Naive thymus-derived CD8-positive, alpha-beta T cell (primary cell): Measurements from ENCODE around the gene MAPK4. TPM values are rescaled to one million over a fixed set of nuclear protein-coding genes. Genes with fewer than 3 reads are reported as not detected.
"Not testable (repeated sequence)": the region's sequence is repeated elsewhere in the genome, so short reads cannot be mapped to it uniquely, and the experiment has no call there.

Source experiments
- ATAC-seq, 2 donors: fragments of 150-1000 bp; cut with Tn5 transposase in 1 of 2; sonication (Bioruptor Pico), chemical (Tn5 transposase) in 1 of 2; 1 replicate in 1 of 2; 2 replicates in 1 of 2; pipeline ENCODE4 v1.10.0; 2021; ENCODE audit warnings: mild to moderate bottlenecking in 2 of 2, moderate library complexity in 2 of 2
- POLR2A ChIA-PET: fragments of 350-600 bp; sonication (Branson Sonifier 250); formaldehyde crosslinking; loops from one replicate; lab custom pipeline; 2021; ENCODE audit warnings: antibody characterized with exemption; lab: Charles Lee
- DNase-seq, 10 donors: peaks; one replicate each; pipeline versions ENCODE4 v3.0.0 to v3.0.0-alpha.2; 2020 to 2022
- H3K27ac Mint-ChIP-seq, 10 donors: one replicate each; pipeline ENCODE4 v1.8.0; 2020 to 2022; ENCODE audit warnings: mild to moderate bottlenecking in 10 of 10, mixed read lengths in 10 of 10, moderate library complexity in 4 of 10, inconsistent platforms in 1 of 10
- H3K27me3 Mint-ChIP-seq, 5 donors: one replicate each; pipeline ENCODE4 v1.8.0; 2021 to 2022; ENCODE audit warnings: mixed read lengths in 5 of 5
- H3K36me3 Mint-ChIP-seq, 3 donors: one replicate each; pipeline ENCODE4 v1.8.0; 2020 to 2022; ENCODE audit warnings: mixed read lengths in 3 of 3, mild to moderate bottlenecking in 2 of 3, inconsistent platforms in 1 of 3
- H3K4me1 Mint-ChIP-seq, 4 donors: one replicate each; pipeline ENCODE4 v1.8.0; 2021 to 2022; ENCODE audit warnings: mixed read lengths in 4 of 4
- H3K4me3 Mint-ChIP-seq, 10 donors: one replicate each; pipeline ENCODE4 v1.8.0; 2020 to 2022; ENCODE audit warnings: mild to moderate bottlenecking in 10 of 10, mixed read lengths in 10 of 10, moderate library complexity in 6 of 10, inconsistent platforms in 1 of 10
- H3K9me3 Mint-ChIP-seq, 9 donors: one replicate each; pipeline ENCODE4 v1.8.0; 2020 to 2022; ENCODE audit warnings: mixed read lengths in 9 of 9, mild to moderate bottlenecking in 3 of 9, inconsistent platforms in 1 of 9, moderate library complexity in 1 of 9
- polyA plus RNA-seq, 3 donors: library from polyadenylated mRNA; unstranded; fragments of 300-500 nt; fragmentation: Illumina TruSeq; gene quantifications; one replicate each; pipeline ENCODE4 v1.2.3, GENCODE V29; 2021
- total RNA-seq, 8 experiments: library from RNA in 2 of 8; stranded (reverse) in 2 of 8; gene quantifications; one replicate each; pipeline ENCODE4 v1.2.3 and lab custom pipeline; 2021 to 2026

The MAPK4 gene
- total RNA-seq, result not detected
- under 1 TPM in 1 of 3 donors, not detected in 2; 0.39 TPM for polyA plus RNA-seq
- total RNA-seq (lab: John Stamatoyannopoulos, UW), result 0 to 0.08 (median 0) reads per million in 6 experiments

- Mint-ChIP-seq H3K9me3 (peaks cover 2 to 22% (median 11%) of the 10 kb centered on the region in 9 donors), H3K27me3 (peaks cover 45 to 69% (median 62%) of the 10 kb centered on the region in 5 donors), H3K27ac (peak within 1 kb of the TSS in 1 of 10 donors; percentile 20), H3K36me3 (peaks cover 0 to 28% (median 2%) of the 10 kb centered on the region in 3 donors), H3K4me1 (peaks cover 0 to 13% (median 5%) of the 10 kb centered on the region in 4 donors), H3K4me3 (peak within 1 kb of the TSS; percentile 48 to 74 (median 68))
- ATAC-seq, result peak; percentile 35 to 62
- POLR2A ChIA-PET, result no interaction called here
- peak in 1 of 10 donors; percentile 8 for DNase-seq
Observed at GRCh38 chr18:50559752-50560680, at the start of gene MAPK4. TSS of gene MAPK4 (plus strand) at chr18:50560087. CDS start at chr18:50663959, 103,872 bp downstream.

DNA sequence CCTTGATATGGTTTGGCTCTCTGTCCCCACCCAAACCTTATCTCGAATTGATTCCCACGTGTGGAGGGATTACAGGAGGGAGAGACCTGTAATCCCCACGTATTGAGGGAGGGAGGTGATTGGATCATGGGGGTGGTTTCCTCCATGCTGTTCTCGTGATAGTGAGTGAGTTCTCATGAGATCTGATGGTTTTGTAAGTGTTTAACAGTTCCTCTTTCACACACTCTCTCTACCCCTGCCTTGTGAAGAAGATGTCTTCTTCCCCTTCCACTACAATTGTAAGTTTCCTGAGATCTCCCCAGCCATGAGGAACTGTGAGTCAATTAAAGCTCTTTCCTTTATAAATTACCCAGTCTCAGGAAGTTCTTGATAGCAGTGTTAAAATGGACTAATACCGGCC, 42.6 kb upstream of the MAPK4 start:
- H3K27ac Mint-ChIP-seq, H3K4me1 Mint-ChIP-seq, H3K9me3 Mint-ChIP-seq, H3K36me3 Mint-ChIP-seq, DNase-seq, POLR2A ChIA-PET, H3K4me3 Mint-ChIP-seq, ATAC-seq: not testable (repeated sequence)
- H3K27me3 Mint-ChIP-seq, result peaks cover 2 to 14% (median 3%) of the 10 kb centered on the region in 5 donors

- DNase-seq (no peak), ATAC-seq (no peak)
- POLR2A ChIA-PET, result no interaction called here
- no peaks in the 10 kb centered on the region for H3K4me1 Mint-ChIP-seq
- H3K9me3 Mint-ChIP-seq, result no peaks in the 10 kb centered on the region
- no peaks in the 10 kb centered on the region for H3K36me3 Mint-ChIP-seq
- H3K4me3 Mint-ChIP-seq, result no peak overlapping the region
- H3K27ac Mint-ChIP-seq, result no peak overlapping the region
- peaks cover 6 to 17% (median 10%) of the 10 kb centered on the region in 5 donors for H3K27me3 Mint-ChIP-seq
Observed at GRCh38 chr18:50518787-50519546, 40.9 kb upstream of the MAPK4 start.

DNA sequence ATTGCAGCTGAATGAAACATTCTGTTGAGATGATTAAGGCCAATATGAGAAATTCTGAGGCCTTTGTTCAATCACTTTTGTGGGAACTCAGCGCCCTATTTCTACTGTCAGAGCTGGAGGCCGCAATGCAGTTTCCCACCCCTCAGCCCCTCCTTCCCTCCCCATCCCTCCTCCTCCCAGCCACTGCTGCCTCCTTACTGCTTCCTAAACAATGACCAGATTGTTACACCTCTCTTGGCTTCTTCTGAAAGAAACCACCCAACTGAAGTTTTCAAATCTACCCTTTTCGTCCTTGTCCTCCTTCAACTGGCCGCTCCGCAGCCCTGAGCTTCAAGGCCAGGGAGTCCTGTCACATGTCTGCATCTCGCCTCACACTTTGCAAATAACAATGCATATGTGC, 36.7 kb upstream of the MAPK4 start:
- POLR2A ChIA-PET, result no interaction called here
- Mint-ChIP-seq H3K36me3 (peaks cover 0 to 3% (median 0%) of the 10 kb centered on the region in 3 donors), H3K4me1 (peaks cover 0 to 2% (median 0%) of the 10 kb centered on the region in 4 donors), H3K27me3 (peaks cover 10 to 34% (median 25%) of the 10 kb centered on the region in 5 donors), H3K4me3 (no peak overlapping the region), H3K27ac (no peak overlapping the region), H3K9me3 (peaks cover 0 to 12% (median 0%) of the 10 kb centered on the region in 9 donors)
- no peak for ATAC-seq
- no peak for DNase-seq

DNA sequence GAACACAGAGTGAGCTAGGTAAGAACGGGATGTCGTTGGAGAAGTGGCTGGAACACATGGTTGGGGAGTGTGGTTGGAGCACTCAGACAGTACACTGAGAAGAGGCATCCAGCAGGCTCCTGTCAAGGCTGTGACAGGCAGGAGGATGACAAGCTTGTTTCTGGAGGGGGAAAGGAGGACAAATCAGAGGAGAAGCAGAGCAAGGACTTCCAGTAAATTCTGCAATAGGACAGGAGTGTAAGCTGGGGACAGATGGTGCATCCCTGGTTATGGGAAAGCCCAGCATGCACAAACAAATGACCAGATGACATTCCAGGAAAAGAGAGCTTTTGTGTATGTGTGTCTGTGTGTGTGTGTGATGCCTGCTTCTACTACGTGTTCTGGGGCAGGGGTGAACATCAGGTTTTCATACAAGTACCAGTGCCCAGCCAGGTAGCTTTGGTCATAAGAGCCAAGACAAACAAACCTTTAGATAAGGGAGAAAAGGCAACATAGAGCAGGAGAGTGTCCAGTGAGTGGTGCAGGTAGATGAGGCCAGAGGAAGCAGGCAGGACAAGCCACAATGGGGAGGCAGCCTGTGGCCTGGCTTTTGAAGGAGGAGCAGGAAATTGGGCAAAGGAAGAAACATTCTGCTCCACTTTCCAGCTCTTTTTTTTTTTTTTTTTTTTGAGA, 32.1 kb upstream of the MAPK4 start:
- H3K36me3 Mint-ChIP-seq, result peaks cover 0 to 8% (median 0%) of the 10 kb centered on the region in 3 donors
- peaks cover 2 to 29% (median 18%) of the 10 kb centered on the region in 9 donors for H3K9me3 Mint-ChIP-seq
- DNase-seq (no peak), ATAC-seq (no peak)
- peaks cover 7 to 36% (median 22%) of the 10 kb centered on the region in 5 donors for H3K27me3 Mint-ChIP-seq
- H3K4me3 Mint-ChIP-seq, result no peak overlapping the region
- POLR2A ChIA-PET, result no interaction called here
- H3K4me1 Mint-ChIP-seq, result peaks cover 0 to 2% (median 0%) of the 10 kb centered on the region in 4 donors
- no peak overlapping the region for H3K27ac Mint-ChIP-seq

GRCh38 chr18:50528806-50529205, 31.1 kb upstream of the MAPK4 start:
- no peak overlapping the region for H3K27ac Mint-ChIP-seq
- POLR2A ChIA-PET, result no interaction called here
- H3K4me3 Mint-ChIP-seq, result no peak overlapping the region
- no peak for ATAC-seq
- peaks cover 4 to 33% (median 14%) of the 10 kb centered on the region in 5 donors for H3K27me3 Mint-ChIP-seq
- peaks cover 8 to 40% (median 28%) of the 10 kb centered on the region in 9 donors for H3K9me3 Mint-ChIP-seq
- no peak for DNase-seq
- H3K4me1 Mint-ChIP-seq, result peaks cover 0 to 2% (median 0%) of the 10 kb centered on the region in 4 donors
- H3K36me3 Mint-ChIP-seq, result peaks cover 0 to 14% (median 2%) of the 10 kb centered on the region in 3 donors

DNA sequence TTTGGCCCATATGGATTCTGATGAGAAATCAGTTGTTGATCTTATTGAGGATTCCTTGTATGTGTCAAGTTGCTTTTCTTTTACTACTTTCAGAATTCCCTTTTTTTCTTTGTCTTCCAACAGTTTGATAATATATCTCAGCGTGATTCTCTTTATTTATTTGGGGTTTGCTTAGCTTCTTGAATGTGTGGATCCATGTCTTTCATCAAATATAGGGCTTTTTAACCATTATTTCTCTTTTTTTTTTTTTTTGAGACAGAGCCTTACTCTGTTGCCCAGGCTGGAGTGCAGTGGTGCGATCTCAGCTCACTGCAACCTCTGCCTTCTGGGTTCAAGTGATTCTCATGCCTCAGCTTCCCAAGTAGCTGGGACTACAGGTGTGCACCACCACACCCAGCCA, 26.1 kb upstream of the MAPK4 start:
- H3K4me1 Mint-ChIP-seq, ATAC-seq, H3K27ac Mint-ChIP-seq, H3K4me3 Mint-ChIP-seq, POLR2A ChIA-PET, DNase-seq: not testable (repeated sequence)
- peaks cover 0 to 18% (median 2%) of the 10 kb centered on the region in 3 donors for H3K36me3 Mint-ChIP-seq
- H3K9me3 Mint-ChIP-seq, result peaks cover 13 to 60% (median 36%) of the 10 kb centered on the region in 9 donors
- H3K27me3 Mint-ChIP-seq, result peaks cover 0 to 14% (median 5%) of the 10 kb centered on the region in 5 donors

GRCh38 chr18:50544476-50544875, 15.4 kb upstream of the MAPK4 start:
- POLR2A ChIA-PET, result not testable (repeated sequence)

GRCh38 chr18:50545936-50546335, 14.0 kb upstream of the MAPK4 start:
- peaks cover 0 to 2% (median 0%) of the 10 kb centered on the region in 4 donors for H3K4me1 Mint-ChIP-seq
- H3K4me3 Mint-ChIP-seq, result no peak overlapping the region
- no peak overlapping the region for H3K27ac Mint-ChIP-seq
- H3K9me3 Mint-ChIP-seq, result peaks cover 0 to 7% (median 0%) of the 10 kb centered on the region in 9 donors
- POLR2A ChIA-PET, result no interaction called here
- DNase-seq (no peak), ATAC-seq (no peak)
- no peaks in the 10 kb centered on the region for H3K36me3 Mint-ChIP-seq
- peaks cover 0 to 27% (median 10%) of the 10 kb centered on the region in 5 donors for H3K27me3 Mint-ChIP-seq

More at GRCh38 chr18:50544476-50544875, 15.4 kb upstream of the MAPK4 start:
- not testable (repeated sequence) for H3K36me3 Mint-ChIP-seq, H3K4me3 Mint-ChIP-seq, H3K9me3 Mint-ChIP-seq, H3K27ac Mint-ChIP-seq, DNase-seq, ATAC-seq, H3K4me1 Mint-ChIP-seq
- H3K27me3 Mint-ChIP-seq, result peaks cover 3 to 27% (median 8%) of the 10 kb centered on the region in 5 donors

GRCh38 chr18:50548160-50548559, 11.7 kb upstream of the MAPK4 start:
- Mint-ChIP-seq H3K4me3 (no peak overlapping the region), H3K27ac (no peak overlapping the region), H3K36me3 (no peaks in the 10 kb centered on the region), H3K4me1 (peaks cover 0 to 2% (median 0%) of the 10 kb centered on the region in 4 donors), H3K27me3 (peaks cover 5 to 28% (median 16%) of the 10 kb centered on the region in 5 donors), H3K9me3 (peaks cover 0 to 7% (median under 1%) of the 10 kb centered on the region in 9 donors)
- DNase-seq, result no peak
- POLR2A ChIA-PET, result no interaction called here
- no peak for ATAC-seq

DNA sequence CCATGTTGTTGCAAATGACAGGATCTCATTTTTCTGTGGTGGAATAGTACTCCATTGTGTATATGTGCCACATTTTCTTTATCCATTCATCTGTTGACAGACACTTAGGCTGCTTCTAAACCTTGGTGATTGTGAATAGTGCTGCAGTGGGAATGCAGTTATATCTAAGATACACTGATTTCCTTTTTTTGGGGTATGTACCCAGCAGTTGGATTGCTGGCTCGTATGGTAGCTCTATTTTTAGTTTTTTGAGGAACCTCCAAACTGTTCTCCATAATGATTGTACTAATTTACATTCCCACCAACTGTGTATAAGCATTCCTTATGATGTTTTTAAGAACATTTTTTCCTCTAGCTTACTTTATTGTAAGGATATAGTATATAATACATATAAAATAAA, 8.2 kb upstream of the MAPK4 start:
- peaks cover 25 to 56% (median 39%) of the 10 kb centered on the region in 5 donors for H3K27me3 Mint-ChIP-seq
- ATAC-seq, H3K4me3 Mint-ChIP-seq, POLR2A ChIA-PET, H3K27ac Mint-ChIP-seq, H3K4me1 Mint-ChIP-seq, DNase-seq: not testable (repeated sequence)
- peaks cover 6 to 36% (median 19%) of the 10 kb centered on the region in 9 donors for H3K9me3 Mint-ChIP-seq
- H3K36me3 Mint-ChIP-seq, result peaks cover 0 to 20% (median 4%) of the 10 kb centered on the region in 3 donors

DNA sequence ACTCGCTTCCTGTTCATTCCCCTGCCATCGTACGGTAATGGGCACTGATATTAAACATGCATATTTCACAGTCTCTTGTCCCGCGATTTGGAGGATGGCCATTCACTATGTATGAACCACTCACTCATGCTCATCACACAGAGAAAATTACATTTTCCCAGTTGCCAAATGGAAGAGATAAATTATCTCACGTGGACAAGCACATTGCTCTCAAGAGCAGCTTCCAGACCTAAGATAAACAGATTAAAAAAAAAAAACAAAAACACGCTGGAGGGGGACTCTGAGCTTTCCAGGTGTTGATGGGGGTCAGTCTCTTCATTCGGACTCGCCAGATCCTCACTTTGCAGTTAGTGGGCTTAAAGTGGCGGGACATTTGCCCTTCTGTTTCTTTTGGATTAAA, 1.7 kb upstream of the MAPK4 start:
- Mint-ChIP-seq H3K27ac (no peak overlapping the region), H3K9me3 (peaks cover 6 to 33% (median 19%) of the 10 kb centered on the region in 9 donors), H3K36me3 (peaks cover 0 to 34% (median 4%) of the 10 kb centered on the region in 3 donors), H3K4me3 (peak overlapping the region in 2 of 10 donors; percentile 1 to 58), H3K4me1 (peaks cover 0 to 13% (median 5%) of the 10 kb centered on the region in 4 donors), H3K27me3 (peaks cover 47 to 71% (median 65%) of the 10 kb centered on the region in 5 donors)
- DNase-seq (no peak), ATAC-seq (no peak)
- POLR2A ChIA-PET, result no interaction called here
